MM.1S (cell line): Measurements from ENCODE around the gene PIGT.

ENCODE experiments used
- EZH2 ChIP-seq: fragments of 300-600 bp; sonication (generic); optimal IDR thresholded peaks from 2 replicates; pipeline ENCODE3; 2017; ENCODE audit warnings: low read depth, mild to moderate bottlenecking, antibody characterized with exemption, low read length, mixed read lengths
- EZH2phosphoT487 ChIP-seq: fragments of 300-600 bp; sonication (generic); IDR thresholded peaks from 2 replicates; pipeline ENCODE4 v1.6.1; 2018; ENCODE audit warnings: antibody characterized with exemption, low read length
- TF ChIP-seq, protein P1 (sequence below): fragments of 300-600 bp; sonication (generic); IDR thresholded peaks from 2 replicates; pipeline ENCODE4 v1.5.1; 2016; ENCODE audit warnings: antibody characterized with exemption, low read length, mixed read lengths

DNA sequence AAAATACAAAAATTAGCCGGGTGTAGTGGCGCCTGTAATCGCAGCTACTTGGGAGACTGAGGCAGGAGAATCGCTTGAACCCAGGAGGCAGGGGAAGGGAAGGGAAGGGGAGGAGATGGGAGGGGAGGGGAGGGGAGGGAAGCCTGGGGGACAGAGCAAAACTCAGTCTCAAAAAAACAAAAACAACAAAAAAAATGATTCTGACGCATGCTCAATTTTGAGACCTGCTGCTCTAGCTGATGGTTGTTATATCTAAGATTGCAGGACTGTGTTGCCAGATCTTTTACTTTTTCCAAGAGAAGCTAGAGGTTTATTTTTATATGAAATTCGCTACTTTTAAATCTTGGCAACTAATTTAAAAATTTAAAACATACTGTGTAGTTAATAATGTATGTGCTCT is 51.2 kb downstream of the PIGT start:
- TF ChIP-seq EZH2 (no peak), EZH2phosphoT487 (no peak)
- TF ChIP-seq, protein P1, sequence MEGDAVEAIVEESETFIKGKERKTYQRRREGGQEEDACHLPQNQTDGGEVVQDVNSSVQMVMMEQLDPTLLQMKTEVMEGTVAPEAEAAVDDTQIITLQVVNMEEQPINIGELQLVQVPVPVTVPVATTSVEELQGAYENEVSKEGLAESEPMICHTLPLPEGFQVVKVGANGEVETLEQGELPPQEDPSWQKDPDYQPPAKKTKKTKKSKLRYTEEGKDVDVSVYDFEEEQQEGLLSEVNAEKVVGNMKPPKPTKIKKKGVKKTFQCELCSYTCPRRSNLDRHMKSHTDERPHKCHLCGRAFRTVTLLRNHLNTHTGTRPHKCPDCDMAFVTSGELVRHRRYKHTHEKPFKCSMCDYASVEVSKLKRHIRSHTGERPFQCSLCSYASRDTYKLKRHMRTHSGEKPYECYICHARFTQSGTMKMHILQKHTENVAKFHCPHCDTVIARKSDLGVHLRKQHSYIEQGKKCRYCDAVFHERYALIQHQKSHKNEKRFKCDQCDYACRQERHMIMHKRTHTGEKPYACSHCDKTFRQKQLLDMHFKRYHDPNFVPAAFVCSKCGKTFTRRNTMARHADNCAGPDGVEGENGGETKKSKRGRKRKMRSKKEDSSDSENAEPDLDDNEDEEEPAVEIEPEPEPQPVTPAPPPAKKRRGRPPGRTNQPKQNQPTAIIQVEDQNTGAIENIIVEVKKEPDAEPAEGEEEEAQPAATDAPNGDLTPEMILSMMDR = no peak
